HPDE6-E6E7 (cell line): ENCODE data around the gene ARHGDIB.

ENCODE experiments used
- DNase-seq: peaks from one replicate; pipeline ENCODE4 v3.0.0; 2011; ENCODE audit warnings: missing footprints; ENCODE audit errors: extremely low spot score

The ARHGDIB gene

DNA sequence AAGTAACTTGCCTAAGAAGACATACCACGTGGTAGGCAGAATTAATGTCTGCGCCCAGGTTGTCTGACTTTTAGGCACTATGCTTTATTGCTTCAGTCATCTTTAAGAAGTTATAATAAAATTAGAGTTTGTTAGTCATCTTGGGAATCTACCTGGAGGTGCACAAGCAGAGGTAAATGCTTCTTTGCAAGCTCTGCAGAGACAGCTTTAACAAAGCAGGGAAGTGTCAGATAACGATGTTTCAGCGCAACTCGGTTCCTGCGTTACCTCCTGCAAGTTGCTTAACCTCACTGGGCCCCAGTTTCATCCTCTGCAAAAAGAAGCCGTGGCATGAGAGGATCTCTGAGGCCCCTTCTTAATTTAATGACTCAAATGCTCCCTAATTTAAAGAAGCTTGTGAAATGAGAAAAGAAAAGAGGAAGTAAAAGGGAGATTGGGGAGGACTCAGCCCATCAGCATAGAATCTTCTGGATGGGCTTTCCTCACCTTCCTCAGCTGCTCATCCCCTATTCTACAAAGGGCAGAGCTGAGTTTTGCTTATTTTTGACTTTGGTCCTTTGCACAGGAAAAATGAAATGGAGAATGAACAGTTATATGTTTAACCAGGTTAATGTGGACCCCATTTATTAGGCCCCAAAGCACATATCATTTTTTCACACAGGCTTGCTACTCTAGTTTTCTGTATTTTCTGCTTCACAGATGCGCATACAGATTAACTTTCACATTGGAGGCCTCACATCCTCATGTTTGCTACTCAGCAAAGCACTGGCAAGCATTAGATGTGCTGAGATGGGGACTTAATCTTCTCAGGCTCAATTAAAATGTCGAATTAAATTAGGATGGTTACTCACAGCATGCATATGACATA lies 5.1 kb downstream of the ARHGDIB start:
- DNase-seq = no peak

DNA sequence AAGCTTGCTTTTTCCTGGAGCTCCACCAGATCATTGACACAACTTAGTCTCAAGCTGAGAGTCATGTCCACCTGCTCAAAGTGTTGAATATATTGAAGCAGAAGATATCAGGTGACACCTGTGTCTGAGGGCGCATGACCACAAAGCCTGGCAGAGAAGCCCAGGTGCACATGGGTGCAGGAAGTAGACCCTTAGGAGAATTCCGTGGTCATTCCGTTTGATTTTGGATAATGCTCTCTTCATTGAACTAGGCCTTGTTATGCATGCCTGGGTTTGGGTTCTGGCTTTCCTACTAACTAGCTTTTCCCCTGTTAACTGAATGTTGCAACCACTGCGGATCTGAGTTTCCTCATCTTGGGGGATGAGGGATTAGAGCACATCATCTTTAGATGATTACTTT lies 7.1 kb downstream of the ARHGDIB start:
- no peak for DNase-seq

GRCh38 chr12:14953752-14954151 lies 7.6 kb downstream of the ARHGDIB start:
- no peak for DNase-seq

GRCh38 chr12:14952299-14952921 lies 9.0 kb downstream of the ARHGDIB start:
- DNase-seq = peak; percentile 72

- DNase-seq = no peak
These were observed 9.6 kb downstream of the ARHGDIB start for GRCh38 chr12:14951851-14952250.

- DNase-seq = peak; percentile 75
These were observed 10.2 kb downstream of the ARHGDIB start for GRCh38 chr12:14950982-14951746.

DNA sequence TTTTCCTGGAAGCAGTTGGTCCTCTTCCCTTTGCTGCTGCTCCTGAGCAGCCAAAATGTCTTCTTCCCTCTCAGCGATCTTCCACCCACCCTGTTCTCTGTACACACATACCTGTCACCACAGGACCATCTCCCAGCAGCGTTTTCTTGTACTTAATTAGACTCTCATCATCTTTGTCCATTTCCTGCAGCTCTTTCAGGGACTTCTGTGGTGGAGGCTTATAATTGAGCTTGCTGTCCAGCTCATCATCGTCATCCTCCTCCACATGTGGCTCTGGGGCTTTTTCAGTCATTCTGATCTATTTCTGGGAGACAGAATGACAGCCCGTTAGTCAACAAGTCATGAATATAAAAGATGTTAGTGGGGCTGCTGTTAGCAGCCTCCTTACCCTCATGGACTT lies 11.0 kb downstream of the ARHGDIB start:
- DNase-seq = no peak

GRCh38 chr12:14949631-14950030 lies 11.8 kb downstream of the ARHGDIB start:
- no peak for DNase-seq

DNA sequence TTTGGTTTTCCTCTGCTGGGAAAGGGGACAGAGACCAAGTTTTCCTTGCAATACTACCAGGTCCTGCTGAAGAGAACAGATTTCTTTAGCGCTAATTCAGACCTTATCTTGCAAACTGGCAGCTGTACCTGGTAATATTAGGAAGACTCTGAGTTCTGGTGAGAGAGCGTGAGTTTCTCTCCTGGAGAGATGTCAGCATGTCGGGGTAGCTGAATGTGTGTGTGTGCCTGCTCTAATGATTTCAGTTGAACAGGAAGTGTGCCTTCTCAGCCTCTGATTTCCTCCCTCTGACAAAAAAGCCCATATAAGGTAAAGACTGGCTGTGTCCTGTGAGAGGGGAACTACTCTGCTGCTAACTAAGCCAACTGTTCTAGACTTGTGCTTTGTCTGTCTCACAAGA lies 12.7 kb downstream of the ARHGDIB start:
- DNase-seq = peak; percentile 14

DNA sequence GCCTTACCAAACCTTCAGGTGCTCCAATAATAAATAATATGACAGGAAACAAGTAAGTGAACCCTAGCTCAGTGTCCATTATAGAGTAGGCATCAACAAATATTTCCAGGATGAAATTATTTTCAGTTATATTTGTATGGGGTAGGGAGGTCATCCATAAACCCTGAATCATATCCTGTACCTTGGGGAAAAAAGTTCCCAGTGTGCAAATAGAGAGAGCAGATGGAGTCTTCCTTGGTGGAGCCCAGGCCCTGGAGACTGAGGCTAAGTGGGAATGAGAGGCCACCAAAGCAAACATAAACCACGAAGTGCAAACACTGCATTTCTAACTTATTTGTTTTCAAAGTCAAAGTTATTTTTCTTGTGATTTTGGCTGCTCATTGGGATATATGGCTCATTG lies 14.5 kb downstream of the ARHGDIB start:
- DNase-seq = no peak

DNA sequence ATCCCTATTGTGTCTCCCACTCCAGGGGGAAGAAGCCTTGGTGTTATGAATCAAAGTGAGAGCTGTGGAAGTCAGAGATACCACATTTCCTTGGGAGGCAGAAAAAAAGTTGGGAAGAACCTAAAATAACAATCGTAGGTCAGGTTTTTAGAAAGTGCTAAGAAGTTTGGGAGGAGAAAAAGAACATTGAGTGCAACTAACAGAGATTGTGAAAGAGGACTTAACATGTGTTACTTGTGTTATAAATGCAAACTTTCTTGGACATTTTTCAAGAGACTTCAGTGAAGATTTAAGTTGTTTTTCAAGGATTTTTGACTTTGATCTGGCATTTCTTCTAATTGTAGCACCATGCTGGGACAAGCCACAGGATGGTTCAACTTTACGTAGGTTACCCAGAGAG lies 15.2 kb downstream of the ARHGDIB start:
- DNase-seq = no peak

GRCh38 chr12:14942196-14942931 lies 19.0 kb downstream of the ARHGDIB start:
- no peak for DNase-seq

DNA sequence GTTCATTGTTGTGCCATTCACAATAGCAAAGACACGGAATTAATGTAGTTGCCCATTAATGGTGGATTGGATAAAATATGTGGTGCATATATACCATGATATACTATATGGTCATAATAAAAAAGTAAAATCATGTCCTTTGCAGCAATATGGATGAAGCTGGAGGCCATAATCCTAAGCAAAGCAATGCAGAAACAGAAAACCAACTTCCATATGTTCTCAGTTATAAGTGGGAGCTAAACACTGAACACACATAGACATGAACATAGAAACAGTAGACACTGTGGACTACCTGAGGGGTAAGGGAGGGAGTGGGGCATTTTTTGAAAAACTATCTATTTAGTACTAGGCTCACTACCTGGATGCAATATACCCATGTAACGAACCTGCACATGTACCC lies 20.0 kb downstream of the ARHGDIB start:
- no peak for DNase-seq

DNA sequence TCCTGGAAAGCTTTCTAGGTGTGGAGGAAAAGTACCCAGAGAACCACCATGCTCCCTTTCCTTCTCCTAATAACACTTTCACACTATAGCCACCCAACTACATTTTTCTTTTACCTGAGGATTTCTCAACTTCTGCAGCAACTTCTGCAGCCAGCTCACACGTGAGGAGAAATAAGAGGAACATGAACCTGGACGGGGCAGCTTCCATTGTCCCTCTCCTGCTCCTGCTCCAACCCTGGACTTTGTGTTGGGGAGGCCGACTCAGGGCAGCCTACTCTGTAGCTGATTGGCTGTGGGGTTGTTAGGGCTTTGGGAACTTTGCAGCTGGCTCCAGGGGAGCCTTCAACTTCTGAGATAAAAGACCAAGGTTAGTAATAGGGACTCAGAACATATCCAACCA lies 23.1 kb downstream of the ARHGDIB start, which contains the start of gene ERP27:
Gene ERP27, minus strand, starts transcription at position 237 of the 400 bp plus-strand sequence. Its CDS starts 29 bp downstream, at position 208.
- no peak for DNase-seq

DNA sequence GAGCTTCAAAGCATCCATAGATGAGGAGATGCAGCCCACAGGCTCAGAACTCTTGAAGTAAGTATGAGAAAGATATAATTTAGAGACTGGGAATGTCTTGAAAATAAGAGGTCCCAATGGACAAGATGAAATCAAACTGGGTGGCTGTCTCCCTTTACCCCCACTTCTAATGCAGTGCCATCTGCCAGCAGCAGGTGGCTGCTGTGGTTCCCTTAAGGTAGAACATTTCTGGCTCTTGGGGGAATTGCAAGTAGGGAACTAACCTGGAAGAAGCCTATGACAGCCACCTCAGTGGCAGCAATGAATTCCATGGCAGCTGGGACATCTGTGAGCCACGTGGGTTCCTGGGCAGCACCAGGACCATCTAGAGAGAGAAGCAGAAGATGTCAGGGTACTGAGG lies 23.7 kb downstream of the ARHGDIB start:
- no peak for DNase-seq

GRCh38 chr12:14937014-14937413 lies 24.4 kb downstream of the ARHGDIB start:
- DNase-seq = no peak

- no peak for DNase-seq
These were observed 25.1 kb downstream of the ARHGDIB start for GRCh38 chr12:14936224-14936861.

- no peak for DNase-seq
These were observed 26.4 kb downstream of the ARHGDIB start for GRCh38 chr12:14935031-14935430.

DNA sequence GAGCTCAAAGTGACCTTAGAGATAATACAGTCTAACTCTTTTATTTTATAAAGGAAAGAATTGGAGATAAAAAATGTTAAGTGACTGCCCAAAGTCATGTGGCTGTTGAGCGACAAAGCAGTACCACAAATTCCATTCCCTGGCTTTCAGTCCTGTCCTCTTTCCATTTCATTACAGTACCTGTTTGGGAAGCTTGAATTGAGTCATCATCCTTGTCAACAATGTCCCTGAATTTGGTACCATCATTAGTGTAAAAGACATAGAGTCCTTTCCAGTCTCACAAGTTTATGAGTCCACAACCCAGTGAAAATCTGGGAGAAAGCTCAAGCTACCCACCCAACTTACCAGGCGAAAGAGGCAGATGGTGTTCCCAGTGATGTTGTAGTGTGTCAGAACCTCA lies 26.9 kb downstream of the ARHGDIB start:
- no peak for DNase-seq

- DNase-seq = no peak
These were observed 29.4 kb downstream of the ARHGDIB start for GRCh38 chr12:14931791-14932560.
